Esophagus squamous epithelium (tissue), 4 donors: ENCODE results near the gene CDC42.
"Not testable (repeated sequence)": the region's sequence is repeated elsewhere in the genome, so short reads cannot be mapped to it uniquely, and the experiment has no call there.

Source experiments
- CTCF ChIP-seq, 6 experiments: fragments of 450-650 bp in 4 of 6; fragments of 200-600 bp in 2 of 6; sonication (generic) in 2 of 6; IDR thresholded peaks; one replicate each; pipeline ENCODE4 v1.5.1; 2016 to 2019; ENCODE audit warnings: antibody characterized with exemption in 6 of 6, mild to moderate bottlenecking in 4 of 6, moderate library complexity in 4 of 6
- POLR2A ChIP-seq, 4 donors: fragments of 450-650 bp; IDR thresholded peaks; one replicate each; pipeline ENCODE4 v1.6.1; 2017; ENCODE audit warnings: antibody characterized with exemption in 4 of 4, mild to moderate bottlenecking in 4 of 4, moderate library complexity in 3 of 4

- TF ChIP-seq CTCF, POLR2A (IDR thresholded peaks at IDR 0.05): not testable (repeated sequence)
Observed at GRCh38 chr1:22007262-22007661, 45.2 kb upstream of the CDC42 start.
